Tibial nerve (tissue), 4 donors: Measurements from ENCODE around the gene ARHGEF26.

Experiments used
- CTCF ChIP-seq, 5 experiments: fragments of 200-600 bp in 3 of 5; fragments of 450-650 bp in 2 of 5; sonication (generic) in 3 of 5; IDR thresholded peaks; one replicate each; pipeline ENCODE4 v1.5.1; 2016 to 2019; ENCODE audit warnings: antibody characterized with exemption in 5 of 5, mild to moderate bottlenecking in 3 of 5, moderate library complexity in 2 of 5
- EP300 ChIP-seq, 2 donors: sonication (generic); formaldehyde crosslinking; IDR thresholded peaks; one replicate each; pipeline ENCODE4 v1.6.1; 2017; ENCODE audit warnings: antibody characterized with exemption in 2 of 2, mild to moderate bottlenecking in 1 of 2
- POLR2A ChIP-seq, 2 donors: fragments of 450-650 bp; IDR thresholded peaks; one replicate each; pipeline ENCODE4 v1.6.1; 2017; ENCODE audit warnings: antibody characterized with exemption in 2 of 2, mild to moderate bottlenecking in 2 of 2, moderate library complexity in 2 of 2

- no peak for TF ChIP-seq CTCF (IDR thresholded peaks at IDR 0.05)
- TF ChIP-seq POLR2A (IDR thresholded peaks at IDR 0.05), result no peak
- no peak for TF ChIP-seq EP300 (IDR thresholded peaks at IDR 0.05)
These were observed 8.9 kb upstream of the ARHGEF26 start for GRCh38 chr3:154112146-154112852.
